GM12873 (cell line): Measurements from ENCODE around the gene CALD1.

Source experiments
- TF ChIP-seq, protein P1 (sequence below): IDR thresholded peaks from 2 replicates; pipeline ENCODE4 v1.5.1; 2012; ENCODE audit warnings: low read depth, mild to moderate bottlenecking, moderate library complexity, low read length, control low read depth; ENCODE audit not compliant: insufficient read depth; ENCODE audit errors: missing control alignments

The CALD1 gene

DNA sequence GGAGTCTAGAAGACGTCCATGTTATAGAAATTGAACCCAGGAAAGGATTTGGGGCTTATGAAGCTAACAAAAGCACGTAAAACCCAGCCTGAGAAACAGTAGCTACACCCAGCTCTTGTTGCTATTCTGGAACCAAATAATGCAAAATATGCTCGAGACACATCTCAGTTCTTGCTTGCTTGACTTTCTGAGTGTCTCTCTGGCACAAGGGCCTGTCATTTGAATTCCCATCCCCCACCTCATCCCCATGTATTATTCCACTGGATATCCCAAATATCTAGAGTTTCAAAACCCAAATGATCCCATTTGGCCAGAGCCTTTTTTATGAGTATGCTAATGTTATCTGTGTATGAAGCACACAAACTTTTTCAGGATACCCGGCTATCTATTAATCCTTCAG, 158.7 kb downstream of the CALD1 start:
- TF ChIP-seq, protein P1, sequence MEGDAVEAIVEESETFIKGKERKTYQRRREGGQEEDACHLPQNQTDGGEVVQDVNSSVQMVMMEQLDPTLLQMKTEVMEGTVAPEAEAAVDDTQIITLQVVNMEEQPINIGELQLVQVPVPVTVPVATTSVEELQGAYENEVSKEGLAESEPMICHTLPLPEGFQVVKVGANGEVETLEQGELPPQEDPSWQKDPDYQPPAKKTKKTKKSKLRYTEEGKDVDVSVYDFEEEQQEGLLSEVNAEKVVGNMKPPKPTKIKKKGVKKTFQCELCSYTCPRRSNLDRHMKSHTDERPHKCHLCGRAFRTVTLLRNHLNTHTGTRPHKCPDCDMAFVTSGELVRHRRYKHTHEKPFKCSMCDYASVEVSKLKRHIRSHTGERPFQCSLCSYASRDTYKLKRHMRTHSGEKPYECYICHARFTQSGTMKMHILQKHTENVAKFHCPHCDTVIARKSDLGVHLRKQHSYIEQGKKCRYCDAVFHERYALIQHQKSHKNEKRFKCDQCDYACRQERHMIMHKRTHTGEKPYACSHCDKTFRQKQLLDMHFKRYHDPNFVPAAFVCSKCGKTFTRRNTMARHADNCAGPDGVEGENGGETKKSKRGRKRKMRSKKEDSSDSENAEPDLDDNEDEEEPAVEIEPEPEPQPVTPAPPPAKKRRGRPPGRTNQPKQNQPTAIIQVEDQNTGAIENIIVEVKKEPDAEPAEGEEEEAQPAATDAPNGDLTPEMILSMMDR: no peak

DNA sequence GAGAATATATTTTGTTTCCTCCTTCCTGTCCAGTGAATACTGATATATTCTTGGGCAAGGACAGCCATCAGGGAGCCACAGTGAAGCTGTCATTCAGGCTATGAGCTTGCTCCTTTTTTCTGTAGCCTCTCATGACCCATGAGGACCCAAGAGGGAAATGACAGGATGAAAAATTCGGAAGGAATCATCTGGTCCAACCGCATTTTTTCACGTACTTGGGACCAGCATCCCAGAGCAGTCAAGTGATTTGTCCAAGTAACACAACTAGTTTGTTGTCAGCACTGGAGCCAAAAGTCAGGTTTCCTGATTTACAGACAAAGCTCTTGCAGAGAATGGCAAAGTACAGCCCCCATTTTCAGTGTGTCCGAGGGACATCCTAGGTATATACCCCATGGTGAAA, 159.7 kb downstream of the CALD1 start:
- TF ChIP-seq, protein P1: no peak

DNA sequence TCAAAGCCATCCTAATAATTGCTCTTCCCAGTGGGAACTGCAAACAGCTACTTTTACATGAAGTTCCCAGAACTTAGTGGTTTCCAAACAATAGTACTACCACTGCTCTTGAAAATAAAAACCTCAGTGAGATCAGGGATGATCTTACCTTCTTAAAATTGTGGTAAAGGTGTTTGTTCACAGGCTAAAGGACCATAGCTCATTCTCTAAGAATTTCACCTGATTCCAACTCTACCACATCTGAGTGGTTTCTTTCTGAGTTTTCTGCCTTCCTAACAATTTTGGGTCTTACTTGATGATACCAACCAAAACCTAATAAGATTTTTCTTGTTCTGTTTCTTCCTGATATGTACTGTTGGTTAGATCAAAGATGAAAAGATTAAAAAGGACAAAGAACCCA, 161.3 kb downstream of the CALD1 start:
- TF ChIP-seq, protein P1: no peak

DNA sequence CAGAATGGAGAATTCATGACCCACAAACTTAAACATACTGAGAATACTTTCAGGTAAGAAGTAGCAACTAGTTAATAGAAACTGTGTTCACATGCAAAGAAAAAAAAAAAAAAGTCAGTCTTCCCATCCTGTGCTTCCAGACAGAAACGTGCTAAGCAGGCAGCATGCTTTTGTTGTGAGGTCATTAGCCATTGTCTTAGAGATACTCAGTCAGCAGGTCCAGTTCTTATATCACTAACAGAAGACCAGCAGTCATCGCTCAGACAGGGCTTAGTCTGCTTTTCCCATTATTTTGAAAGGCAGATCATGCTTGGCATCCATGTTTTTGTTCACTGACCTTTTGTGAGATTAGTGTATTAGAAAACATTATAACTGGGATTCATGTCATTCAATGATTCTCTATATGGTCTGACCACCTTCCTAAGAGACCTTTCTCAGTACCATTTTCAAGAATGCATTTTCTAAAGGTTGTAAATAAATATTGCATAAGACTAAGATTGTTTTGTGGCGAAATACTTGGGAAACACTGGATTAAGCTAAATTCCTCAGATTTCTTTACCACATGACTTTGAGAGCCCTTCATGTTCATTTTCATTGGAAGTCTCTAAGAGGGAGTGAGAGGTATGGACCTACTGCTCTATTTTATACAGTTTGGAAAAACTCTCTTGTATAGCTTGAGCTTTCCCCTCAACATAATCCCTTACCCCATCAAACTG, 161.9 kb downstream of the CALD1 start:
- TF ChIP-seq, protein P1: no peak

DNA sequence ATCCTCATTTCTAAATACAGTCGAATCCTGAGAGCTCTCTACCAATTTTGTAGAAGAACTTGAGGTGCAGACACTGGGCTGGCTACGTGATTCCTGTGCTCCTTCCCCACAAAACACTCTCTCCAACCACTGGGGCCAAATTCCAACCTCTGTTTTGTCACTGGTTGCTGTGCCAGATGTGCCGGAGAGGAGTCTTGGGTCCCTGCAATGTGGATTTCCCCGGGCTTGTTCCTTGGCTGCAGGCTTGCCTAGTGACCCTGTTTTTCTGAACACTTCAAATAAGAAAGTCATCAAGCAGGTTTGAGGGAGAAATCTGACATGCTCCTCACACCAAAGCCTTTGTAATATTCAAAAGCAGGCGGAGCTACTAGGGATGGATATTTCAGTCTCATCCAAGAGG, 162.5 kb downstream of the CALD1 start:
- TF ChIP-seq, protein P1: no peak

DNA sequence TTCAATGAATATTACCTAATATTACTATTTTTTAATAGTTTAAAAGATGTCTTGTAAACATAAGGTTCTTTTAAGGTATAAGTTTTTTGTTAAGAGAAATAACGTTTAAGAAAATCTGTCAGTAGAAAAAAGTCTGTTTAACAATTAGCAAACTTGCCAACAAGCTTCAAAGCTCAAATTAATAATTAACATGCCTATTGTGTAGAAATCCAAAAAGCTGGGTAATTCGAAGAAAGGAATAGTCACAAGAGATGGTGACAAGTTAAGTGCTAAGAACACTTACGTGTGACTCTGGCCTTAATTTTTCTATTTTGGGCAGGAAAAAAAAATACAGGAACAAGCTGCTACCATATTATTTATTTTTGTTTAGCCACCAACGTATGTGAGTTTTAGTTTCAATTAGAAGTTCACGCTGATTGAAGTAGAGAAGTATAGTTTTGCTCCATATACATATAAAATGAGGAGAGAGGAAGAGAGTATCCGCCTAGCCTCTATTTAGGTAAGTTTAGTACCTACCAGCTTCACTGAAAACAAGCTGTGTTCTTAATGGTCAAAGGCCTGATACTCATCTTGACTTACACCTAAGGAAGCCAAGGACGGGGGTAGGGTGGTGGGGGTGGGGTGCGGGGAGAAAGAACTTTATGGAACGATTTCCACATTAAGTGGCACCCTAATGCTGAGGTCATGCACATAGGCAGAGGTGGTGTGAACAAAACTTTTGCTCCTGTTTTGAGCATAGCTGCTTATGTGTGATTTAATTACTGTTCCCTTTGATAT, 163.4 kb downstream of the CALD1 start:
- TF ChIP-seq, protein P1: no peak

DNA sequence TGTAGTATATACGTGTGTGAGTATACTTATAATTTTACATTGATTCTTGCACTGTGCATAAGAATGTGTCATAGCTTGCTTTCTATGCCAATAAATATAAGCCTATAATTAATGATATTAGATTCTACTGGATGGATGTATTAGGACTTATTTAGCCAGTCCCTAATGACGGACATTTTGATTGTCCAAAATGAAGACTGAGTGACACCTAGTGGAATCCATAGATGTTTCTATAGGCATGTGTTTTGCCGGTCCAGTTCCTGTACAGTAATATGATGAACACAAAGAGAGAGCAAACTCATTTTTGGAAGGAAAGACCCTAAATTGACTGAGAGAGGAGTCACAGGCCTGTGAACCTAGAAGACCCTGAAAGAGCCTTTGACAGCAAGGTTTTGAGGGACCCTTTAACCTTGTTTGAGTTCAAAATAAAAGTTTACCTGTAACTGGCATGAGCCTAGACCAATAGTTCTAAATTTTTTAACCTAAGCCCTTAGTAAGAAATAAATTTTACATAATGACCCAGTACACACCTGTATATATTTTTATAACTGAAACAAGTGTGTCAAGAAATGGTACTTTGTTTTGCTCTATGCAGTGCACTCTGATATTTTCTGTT, 164.5 kb downstream of the CALD1 start:
- TF ChIP-seq, protein P1: peak; percentile 53
